GM18907 (cell line): ENCODE results near the gene RPIA.

Source experiments
- ATAC-seq: cut with Tn5 transposase; IDR thresholded peaks from one replicate; pipeline ENCODE4 v1.9.1; 2021; ENCODE audit warnings: mild to moderate bottlenecking, moderate library complexity; ENCODE audit not compliant: unreplicated experiment

Gene RPIA

DNA sequence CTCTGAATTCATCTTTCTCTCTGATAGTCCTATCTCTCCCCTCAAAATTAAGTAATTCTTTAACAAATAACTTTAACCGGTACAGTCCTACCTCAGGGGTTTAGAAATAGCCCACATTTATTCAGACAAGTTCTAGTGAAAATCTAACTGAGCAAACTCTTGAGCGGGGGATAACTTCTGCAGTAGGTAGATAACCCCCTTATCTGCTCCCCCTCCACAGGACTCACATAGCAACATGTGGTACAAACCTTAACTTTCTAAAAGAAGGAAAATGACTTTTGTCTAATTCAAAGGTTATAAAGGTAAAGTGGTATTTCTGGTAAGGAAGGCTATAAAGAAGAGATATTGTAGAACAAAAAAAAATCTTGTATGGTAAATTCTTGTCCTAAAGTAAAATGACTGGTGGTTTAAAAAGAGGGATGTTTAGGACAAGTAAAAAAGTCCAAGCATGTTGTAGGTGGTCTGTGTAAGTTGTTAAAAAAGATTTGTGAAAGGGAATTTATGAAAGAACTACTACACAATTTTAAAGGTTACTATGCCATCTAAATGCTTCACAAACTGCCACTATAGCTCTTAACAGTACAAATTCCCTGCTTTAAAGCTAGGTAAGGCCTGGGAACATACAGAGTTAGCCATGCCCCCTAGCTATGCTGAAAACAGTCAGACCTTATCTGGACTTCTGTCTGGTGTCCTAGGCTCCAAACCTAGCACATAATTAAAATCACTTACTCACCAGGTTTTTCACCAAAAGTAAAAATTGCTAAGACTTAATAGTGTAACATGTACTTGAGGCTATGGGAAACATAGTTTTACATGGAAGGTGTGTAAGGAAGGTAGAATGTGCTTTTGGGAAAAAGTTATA is 8.1 kb upstream of the RPIA start:
- ATAC-seq: no peak

DNA sequence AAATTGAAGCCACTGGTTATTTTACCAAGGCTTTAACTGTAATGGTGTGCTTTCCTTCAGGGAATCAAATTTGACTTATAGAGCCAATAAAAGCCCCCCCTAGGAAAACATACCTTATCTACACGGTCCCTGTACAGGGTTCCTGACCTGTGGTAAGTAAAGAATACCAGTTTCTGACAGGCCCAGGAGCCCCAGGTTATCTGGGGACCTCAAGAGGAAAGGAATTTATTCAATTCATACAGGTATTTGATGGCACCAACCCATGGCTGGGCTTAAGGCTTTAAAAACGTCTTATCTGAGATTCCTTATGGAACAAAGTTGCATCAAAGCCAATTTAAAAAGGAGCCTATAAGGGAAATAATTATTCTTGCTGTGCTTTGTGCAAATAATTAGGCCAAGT is 7.0 kb upstream of the RPIA start:
- no peak for ATAC-seq

DNA sequence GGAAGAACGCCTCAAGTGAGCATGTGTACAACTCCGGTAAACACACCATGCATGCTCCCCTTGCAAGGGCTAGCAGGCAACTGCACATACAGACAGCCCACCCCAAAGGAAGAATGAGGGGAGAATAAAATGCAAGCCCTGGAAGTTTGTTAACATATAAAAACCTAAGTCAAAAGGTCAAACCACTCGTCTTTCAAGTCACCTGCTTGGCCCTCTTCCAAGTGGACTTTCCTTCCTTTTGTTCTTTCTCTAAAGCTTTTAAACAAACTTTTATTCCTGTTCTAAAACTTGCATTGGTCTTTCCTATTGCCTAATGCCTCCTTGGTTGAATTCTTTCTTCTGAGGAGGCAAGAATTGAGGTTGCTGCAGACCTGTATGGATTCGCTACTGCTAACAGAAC is 5.2 kb upstream of the RPIA start:
- no peak for ATAC-seq

DNA sequence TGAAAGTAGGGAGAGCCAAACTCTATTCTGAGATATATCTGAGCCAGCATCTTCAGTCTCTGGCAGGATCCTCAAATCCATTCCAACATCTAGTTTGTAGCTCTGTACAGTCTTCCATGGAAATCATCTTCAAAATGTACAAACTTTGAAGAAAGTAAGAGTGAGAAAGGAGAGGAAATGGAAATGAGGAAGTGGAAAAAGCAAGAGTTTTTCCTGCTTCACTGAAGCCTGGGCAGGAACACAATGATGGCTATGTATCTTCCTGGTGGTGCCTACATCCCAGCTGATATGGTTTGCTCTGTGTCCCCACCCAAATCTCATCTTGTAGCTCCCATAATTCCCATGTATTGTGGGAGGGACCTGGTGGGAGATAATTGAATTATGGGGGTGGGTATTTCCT is 4.1 kb upstream of the RPIA start:
- no peak for ATAC-seq

DNA sequence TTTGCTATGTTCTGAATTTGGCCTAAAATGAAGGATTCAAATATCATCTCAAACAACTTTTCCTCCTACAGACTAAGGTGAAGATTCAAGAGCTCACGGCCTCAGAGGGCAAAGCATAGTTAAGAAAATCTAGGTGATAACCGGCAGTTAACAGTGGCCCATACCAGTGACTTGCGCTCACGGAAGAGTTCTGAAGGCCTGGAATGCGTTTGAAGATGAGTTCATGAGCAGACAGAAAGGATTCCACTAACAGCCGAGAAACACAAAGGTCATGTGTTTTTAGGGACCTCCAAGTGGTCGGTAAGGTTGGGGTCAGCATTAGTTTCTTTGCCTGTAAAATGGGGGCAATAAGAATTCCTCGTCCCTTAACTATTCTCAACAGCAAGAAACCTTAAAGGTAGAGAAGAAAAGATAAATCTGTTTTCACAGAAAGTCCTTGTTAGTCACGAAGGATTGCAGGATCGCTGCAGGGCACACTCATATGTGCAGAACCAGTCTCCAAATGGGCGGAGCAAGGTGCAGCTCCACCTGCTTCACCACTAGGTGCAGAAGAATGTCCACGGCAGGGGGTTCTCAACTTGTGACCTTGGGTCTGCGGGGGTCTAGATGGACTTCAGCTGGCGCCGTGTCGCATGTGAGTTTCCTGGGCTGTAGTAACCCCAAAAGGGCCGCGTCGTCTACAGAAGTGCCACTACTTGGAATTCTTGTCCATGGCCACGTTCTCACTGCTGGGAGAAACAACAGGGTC is 708 bp upstream of the RPIA start:
- ATAC-seq: peak; percentile 15

DNA sequence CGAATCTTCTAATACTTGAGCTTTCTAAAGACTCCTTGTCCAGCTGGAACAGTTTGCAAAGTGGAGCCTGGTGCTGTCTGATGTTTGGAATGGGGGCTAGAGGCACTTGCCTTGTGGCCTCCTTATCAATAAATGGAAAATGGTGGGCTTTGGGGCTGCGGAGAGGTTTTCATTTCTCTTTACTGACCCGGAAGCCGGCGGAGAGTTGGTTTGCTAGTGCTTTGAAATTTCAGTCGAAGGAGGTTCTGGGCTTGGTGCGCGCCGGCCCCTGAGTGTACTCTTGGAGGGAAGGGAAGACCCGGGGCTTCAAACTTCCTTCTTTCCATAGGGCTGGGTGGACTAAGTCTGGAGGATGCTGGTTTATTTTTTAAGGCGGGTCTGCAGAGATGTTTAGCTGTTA is 714 bp downstream of the RPIA start:
- ATAC-seq: no peak

DNA sequence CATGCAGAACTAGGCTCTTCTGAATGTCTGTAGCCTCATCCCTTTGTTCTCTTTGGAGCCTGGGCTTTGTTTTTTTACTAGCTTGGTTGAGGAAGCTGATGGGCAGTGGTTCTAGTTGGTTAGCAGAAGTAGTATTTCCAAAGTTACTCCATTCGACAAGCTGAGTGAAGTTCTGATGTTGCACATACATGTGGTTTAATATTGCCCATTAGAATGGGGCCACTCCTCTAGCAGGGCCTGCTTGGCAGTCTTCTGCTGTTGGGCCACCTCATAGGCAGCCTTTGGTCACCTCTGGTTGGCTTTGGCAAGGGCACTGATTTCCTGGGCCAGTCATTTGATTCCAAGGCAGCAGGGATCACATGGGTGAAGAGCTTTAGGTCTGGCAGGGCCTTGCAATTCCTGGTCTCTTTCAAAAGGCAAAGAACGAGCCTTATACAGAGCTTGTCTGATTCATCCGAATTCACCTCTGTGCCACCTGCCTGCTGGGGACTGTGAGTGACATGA is 2.5 kb downstream of the RPIA start:
- ATAC-seq: no peak

DNA sequence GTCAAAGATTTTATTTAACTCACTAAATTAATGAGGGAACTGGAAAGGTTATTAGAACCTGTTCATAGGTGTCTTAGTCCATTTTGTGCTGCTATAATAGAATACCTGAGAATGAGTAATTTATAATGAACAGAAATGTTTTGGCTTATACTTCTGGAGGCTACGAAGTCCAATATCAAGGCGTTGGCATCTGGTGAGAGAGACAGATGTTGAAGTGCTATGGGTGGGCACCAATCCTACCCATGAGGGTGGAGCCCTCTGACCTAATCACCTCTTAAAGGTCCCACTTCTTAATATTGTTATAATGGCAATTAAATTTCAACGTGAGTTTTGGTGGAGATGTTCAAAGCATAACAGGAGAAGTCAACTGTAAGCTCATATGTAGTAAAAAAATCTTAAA is 5.1 kb downstream of the RPIA start:
- ATAC-seq: no peak

DNA sequence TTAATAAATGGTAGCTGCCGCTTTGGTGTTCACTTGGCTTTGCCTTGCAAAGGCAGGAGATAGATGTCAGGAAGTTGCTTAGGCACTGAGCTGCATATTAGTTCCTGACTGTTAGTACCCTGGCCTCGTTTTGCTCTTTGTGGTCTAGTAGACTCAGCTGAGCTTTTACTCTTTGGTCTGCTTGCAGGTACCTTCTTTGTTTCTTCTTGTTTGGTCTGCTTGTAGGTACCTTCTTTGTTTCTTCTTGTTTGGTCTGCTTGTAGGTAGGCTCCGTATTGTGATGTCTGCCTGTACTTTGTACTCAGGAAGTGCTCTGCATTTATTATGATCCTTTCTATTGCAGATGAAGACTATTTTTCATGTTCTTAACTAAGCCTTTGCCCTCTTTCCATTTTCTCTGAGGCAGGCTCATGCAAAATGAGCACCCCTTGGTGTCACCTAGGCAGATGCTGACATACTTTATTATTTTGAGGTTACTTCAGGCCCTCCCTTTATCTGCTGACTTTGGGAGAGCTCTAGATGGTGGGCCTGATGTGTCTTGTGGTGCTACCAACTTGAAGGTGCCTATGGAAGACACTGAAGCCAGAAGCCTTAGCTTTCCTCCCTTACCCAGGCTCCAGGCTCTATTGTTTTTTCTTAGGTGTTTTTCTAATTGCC is 6.0 kb downstream of the RPIA start:
- ATAC-seq: no peak

DNA sequence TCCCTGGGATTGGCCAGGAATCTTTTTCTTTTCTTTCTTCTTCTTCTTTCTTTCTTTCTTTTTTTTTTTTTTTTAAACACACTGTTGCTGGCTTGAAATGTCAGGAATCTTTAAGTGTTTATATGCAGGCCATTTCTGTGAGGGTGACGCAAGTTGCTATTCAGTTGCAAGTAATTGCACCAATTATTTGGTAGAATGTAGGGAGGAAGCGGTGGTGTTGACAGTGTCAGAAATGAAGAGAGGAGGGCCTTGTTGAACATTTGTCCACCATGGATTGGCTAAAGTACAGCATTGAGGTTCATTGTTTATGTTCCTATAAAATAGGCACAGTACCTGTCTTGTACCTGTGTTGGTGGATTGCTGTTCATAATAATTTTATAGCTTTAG is 6.5 kb downstream of the RPIA start:
- ATAC-seq: no peak

DNA sequence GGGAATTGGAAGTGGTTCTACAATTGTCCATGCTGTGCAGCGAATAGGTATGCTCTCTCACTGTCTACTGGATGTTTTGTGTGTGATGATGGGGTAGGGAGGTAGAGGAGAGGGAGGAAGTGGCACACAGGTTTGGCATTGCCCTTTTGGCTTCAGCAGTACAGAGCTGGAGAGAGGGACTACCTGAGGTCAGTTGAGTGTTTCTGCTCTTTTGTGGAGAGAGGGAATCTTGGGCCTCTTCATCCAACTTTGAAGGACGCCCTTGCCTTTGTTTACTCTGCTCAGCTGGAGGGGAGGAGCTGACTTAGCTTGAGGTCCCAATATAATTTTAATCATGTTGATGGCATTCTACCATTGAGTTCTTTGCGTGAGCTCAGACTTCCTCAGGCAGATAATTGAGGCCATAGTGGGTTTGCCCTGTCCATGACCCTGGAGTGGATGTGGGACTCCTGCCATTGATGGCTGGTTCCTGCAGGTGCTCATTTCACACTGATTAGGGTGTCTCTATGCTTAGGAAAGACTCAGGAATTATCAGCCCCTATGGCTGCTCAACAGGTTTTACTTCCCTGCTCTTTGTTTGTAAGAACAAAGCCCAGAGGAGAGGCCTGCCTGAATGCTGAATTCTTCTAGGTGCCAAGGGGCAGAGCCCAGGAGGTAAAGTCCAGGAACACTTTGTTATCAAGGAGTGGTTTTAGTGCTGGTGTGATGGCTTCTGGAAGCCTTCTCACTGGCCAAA is 7.2 kb downstream of the RPIA start:
- no peak for ATAC-seq

DNA sequence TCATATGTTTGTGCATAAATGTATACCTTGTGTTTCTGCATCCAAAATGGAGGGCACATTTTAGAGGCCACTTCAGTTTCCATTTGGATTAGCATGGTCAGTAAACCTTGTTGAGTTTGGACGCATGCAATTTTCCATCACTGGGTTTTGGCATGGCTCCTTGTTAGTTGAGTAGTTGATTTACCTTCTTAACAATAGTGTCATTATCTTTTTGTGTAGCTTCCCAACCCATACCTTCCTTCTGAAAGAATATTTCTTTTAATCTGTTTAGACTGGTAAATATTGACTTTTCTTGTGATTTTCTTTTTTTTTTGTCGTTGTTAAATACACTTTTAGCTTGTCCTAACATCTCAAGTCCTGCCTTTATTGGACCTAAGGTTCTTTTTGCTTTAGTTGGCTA is 15.5 kb downstream of the RPIA start:
- no peak for ATAC-seq

DNA sequence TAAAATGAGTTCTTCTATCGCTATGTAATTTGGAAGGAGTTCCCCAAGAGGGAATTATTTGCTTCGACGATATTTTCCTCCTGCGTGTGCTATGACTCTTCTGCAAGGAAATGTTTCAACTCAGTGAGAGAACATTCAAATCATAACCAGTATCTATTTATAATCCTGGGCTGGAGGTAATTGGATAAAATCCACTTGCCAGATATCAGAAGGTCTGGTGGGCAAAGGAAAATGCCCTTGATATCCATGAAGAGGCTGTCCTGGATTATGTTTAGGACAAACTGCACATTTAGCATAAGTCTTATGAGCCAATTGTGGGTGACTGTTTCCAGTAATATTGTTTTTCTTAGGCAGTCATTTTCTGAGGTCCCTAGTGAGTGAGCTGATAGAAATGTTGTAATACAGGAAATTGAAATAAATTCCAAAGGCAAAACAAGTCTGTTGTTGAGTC is 17.7 kb downstream of the RPIA start:
- no peak for ATAC-seq

DNA sequence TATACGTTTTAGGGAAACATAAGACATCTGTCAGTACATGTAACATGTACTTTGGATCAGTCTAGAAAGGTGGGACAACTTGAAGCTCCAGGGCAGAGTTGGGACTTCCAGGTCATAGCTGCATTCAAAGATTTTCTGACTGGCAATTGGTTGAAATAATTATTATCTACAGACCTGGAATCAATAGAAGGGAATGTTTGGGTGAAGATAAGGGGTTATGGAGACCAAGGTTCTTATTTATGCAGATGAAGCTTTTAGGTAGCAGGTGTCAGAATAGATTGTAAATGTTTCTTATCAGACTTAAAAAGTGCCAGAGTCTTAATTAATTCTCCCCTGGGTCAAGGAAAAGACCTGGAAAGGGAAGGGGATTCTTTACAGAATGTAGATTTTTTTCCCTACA is 19.8 kb downstream of the RPIA start:
- ATAC-seq: no peak

DNA sequence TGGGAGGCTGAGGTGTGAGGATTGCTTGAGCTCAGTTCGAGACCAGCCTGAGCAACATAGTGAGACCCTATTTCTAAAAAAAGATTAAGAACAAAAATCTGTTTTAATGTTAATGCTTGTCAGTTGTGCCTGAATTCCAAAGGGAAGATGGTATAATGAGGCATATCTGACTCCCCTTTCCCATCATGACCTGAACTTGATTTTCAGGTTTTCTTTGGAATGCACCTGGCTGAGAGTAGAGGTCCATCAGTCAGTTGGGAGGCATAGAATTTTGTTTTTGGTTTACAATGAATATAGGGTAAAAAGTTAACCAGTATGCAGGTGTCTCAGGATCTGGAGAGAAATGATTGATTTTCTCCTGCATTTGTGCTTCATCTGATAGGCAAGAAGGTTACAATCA is 20.4 kb downstream of the RPIA start:
- ATAC-seq: no peak

DNA sequence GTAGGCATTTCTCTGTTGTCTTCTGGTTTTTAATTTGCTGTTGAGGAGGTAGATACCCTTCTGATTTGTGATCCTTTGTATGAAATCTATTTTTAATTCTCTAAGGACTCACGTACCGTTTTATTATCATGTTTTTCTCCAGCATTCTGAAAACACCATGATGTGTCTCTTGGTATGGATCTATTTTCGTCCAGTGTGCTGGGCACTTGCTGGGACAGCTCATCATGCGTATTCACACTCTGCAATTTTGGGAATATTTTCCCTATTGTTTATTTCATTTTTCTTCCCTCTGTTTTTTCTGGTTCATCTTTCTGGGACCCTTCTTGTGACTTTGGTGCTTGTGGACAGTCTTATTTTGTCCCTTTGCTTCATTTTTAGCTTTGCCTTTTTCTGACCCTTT is 21.9 kb downstream of the RPIA start:
- ATAC-seq: no peak

DNA sequence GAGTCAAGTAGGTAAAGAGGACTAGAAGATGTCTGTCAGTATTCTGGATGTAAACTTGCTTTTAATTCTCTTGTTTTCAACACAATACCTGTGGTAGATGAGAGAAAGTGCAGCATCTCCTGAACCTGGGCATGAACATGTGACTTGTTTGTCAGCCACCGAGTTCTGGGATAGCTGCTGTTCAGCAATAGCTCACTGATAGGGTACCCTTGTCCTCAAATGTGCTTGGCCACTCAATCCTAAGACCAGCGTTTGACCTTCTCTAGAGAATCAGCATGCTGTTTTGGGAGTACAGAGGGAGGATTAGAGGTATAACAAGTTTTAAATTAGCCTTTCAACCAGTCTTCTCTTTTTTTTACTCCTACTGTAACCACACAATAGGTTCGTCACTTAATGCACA is 23.2 kb downstream of the RPIA start:
- no peak for ATAC-seq

DNA sequence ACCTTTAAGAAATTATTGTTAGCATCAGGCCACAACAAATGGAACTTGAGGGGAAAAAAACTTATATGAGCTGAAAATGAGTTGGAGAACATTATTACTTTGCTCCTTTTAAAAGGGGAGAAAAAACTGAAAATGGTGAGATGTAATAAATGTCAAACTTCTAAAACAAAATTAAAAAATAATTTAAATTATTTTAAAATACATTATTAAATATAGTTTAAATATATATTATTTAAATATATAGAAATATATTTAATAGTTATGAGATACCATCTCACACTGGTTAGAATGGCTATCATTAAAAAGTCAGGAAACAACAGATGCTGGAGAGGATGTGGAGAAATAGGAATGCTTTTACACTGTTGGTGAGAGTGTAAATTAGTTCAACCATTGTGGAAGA is 28.9 kb downstream of the RPIA start:
- no peak for ATAC-seq

DNA sequence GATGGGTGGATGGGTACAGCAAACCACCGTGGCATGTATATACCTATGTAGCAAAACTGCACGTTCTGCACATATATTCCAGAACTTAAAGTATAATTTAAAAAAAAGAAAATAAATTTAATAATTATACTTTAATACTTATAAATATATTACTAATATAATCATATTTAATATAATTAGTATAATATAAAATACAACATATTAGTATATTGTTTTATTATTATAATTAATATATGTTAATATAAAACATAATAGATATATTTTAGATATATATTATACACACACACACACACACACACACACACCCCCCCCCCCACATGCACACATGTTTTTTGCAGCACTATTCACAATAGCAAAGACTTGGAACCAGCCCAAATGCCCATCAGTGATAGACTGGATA is 29.8 kb downstream of the RPIA start:
- no peak for ATAC-seq

DNA sequence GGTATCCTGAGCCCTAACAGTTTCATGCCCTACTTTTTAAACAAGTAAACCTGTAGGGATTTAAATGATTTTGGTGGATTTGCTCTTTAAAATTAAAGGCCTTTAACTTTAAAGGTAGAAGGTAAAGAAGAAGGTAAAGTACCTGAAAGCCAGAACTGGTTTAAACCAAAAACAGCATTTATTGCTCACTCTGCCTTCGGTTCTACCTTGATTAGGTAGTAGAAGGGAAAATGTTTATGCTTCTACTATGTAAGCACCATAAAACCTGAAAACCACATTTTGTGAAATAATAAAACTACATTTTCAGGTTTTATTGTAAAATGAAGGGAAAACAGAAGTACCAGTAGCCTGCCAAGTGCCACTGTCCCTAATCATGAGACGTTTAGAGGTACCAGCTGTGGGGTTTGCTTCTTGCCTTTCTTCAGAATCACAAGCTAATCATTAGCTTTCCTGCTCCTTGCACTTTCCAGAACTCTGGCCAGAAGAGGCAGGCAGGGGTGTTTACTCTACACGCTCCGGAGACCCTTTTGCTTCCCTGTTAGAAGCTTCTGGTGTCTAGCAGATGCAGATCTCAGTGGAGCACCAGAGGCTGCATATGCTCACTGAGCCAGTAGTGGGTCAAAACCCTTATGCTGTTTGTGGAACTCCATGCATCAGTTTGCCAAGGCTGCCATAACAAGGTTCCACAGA is 33.3 kb downstream of the RPIA start:
- ATAC-seq: no peak
